BLaER1 treated with 17β-estradiol and CSF1 and Interleukin-3, amounts not matched to agents 10 nM and 100 nM (cell line): ENCODE data around the gene TFAM.
"Not testable (repeated sequence)": the region's sequence is repeated elsewhere in the genome, so short reads cannot be mapped to it uniquely, and the experiment has no call there.

Experiments
- H3K27ac ChIP-seq, 11 experiments: shearing (Covaris generic); formaldehyde crosslinking; 2 replicates each; pipeline ENCODE4 v1.8.1; 2022
- H3K27me3 ChIP-seq, 11 experiments: shearing (Covaris generic); formaldehyde crosslinking; 2 replicates each; pipeline ENCODE4 v1.8.1; 2022
- H3K36me3 ChIP-seq, 11 experiments: shearing (Covaris generic); formaldehyde crosslinking; 2 replicates each; pipeline ENCODE4 v1.8.1; 2022
- H3K4me1 ChIP-seq, 10 experiments: shearing (Covaris generic); formaldehyde crosslinking; 2 replicates each; pipeline ENCODE4 v1.8.1; 2022
- H3K4me2 ChIP-seq, 11 experiments: shearing (Covaris generic); formaldehyde crosslinking; 2 replicates each; pipeline ENCODE4 v1.8.1; 2022
- H3K4me3 ChIP-seq, 10 experiments: shearing (Covaris generic); formaldehyde crosslinking; 2 replicates each; pipeline ENCODE4 v1.8.1; 2022
- H3K9ac ChIP-seq, 11 experiments: shearing (Covaris generic); formaldehyde crosslinking; 2 replicates each; pipeline ENCODE4 v1.8.1; 2022
- H3K9me3 ChIP-seq, 11 experiments: shearing (Covaris generic); formaldehyde crosslinking; replicated peaks in 1 of 11; 2 replicates each; pipeline ENCODE4 v1.8.1; 2022
- H4K20me1 ChIP-seq, 11 experiments: shearing (Covaris generic); formaldehyde crosslinking; 2 replicates each; pipeline ENCODE4 v1.8.1; 2022
- Cebpa-rat ChIP-seq, 11 experiments: shearing (Covaris generic); IDR thresholded peaks; 2 replicates each; pipeline ENCODE4 v1.8.1; 2022

The TFAM gene

DNA sequence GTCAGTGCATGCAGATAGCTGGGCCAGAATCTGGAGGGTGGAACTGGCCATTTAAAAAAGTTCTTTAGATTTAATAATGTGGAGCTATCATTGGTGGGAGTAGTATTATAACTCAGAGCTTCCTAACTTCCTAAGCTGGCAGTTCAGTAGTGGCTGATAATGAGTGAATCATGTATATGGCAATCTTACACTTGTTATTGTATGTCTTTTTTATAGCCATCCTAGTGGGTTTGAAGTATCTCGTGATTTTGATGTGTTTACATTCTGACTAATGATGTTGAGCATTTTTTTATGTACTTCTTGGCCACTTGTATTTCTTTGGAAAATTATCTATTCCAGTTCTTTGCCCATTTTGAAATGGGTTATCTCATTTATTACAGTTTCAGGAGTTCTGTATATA lies 15.4 kb downstream of the TFAM start:
- Histone ChIP-seq H3K27me3 (no peaks in the 10 kb centered on the region), H3K36me3 (peaks cover 25 to 54% (median 39%) of the 10 kb centered on the region in 11 experiments), H4K20me1 (peaks cover 0 to 14% (median 0%) of the 10 kb centered on the region in 11 experiments; a peak in 5 of 22 replicates), H3K4me2 (no peak overlapping the region), H3K27ac (no peak overlapping the region), H3K9ac (no peak overlapping the region), H3K4me3 (no peak overlapping the region), H3K4me1 (no peaks in the 10 kb centered on the region), H3K9me3 (no peaks in the 10 kb centered on the region)
- no peak for TF ChIP-seq Cebpa-rat (IDR thresholded peaks at IDR 0.05)

- Histone ChIP-seq H3K4me3 (no peak overlapping the region), H3K4me1 (no peaks in the 10 kb centered on the region), H3K27me3 (no peaks in the 10 kb centered on the region), H3K9me3 (no peaks in the 10 kb centered on the region), H4K20me1 (no peaks in the 10 kb centered on the region), H3K4me2 (no peak overlapping the region), H3K36me3 (peaks cover 0 to 22% (median 8%) of the 10 kb centered on the region in 11 experiments; a peak in 10 of 22 replicates), H3K27ac (no peak overlapping the region), H3K9ac (no peak overlapping the region)
- TF ChIP-seq Cebpa-rat (IDR thresholded peaks at IDR 0.05), result no peak
Observed at GRCh38 chr10:58404001-58404400, 18.8 kb downstream of the TFAM start.

GRCh38 chr10:58409956-58410610 lies 24.9 kb downstream of the TFAM start:
- H3K36me3 ChIP-seq, result no peaks in the 10 kb centered on the region
- H3K27me3 ChIP-seq, result no peaks in the 10 kb centered on the region
- no peak overlapping the region for H3K9ac ChIP-seq
- no peak for TF ChIP-seq Cebpa-rat (IDR thresholded peaks at IDR 0.05)
- H3K4me3 ChIP-seq, result no peak overlapping the region
- H3K4me2 ChIP-seq, result no peak overlapping the region
- 0 out of 22 replicates have a peak, but pooled peaks cover 0 to 3% (median 0%) of the 10 kb centered on the region in 11 experiments for H3K9me3 ChIP-seq
- no peaks in the 10 kb centered on the region for H4K20me1 ChIP-seq
- no peak overlapping the region for H3K27ac ChIP-seq
- H3K4me1 ChIP-seq, result no peaks in the 10 kb centered on the region

DNA sequence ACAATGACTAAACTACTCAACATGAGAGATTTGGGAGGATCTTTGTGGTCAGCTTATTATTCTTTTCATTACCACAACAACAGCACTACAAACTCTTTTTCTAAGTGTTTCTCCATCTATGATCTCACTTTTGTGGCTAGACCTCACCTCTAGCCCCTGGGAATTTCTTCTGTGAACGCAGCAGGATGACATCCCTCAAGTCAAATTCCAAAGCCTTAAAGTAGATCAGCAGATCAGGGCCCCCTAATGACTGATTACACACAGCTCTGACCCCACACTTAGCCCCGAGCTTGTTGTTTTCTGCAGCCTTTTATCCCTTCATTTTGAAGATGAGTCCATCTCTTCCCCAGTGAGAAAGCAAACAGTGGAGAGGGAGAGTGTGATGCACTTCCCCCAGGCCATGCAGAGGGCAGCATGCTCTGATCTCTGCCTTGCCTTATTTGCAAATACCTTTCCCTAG lies 27.3 kb downstream of the TFAM start:
- Histone ChIP-seq H3K27me3 (no peaks in the 10 kb centered on the region), H3K4me1 (no peaks in the 10 kb centered on the region), H4K20me1 (no peaks in the 10 kb centered on the region), H3K27ac (no peak overlapping the region), H3K36me3 (no peaks in the 10 kb centered on the region), H3K4me3 (no peak overlapping the region), H3K9me3 (0 out of 22 replicates have a peak, but pooled peaks cover 0 to 3% (median 0%) of the 10 kb centered on the region in 11 experiments), H3K9ac (no peak overlapping the region), H3K4me2 (no peak overlapping the region)
- TF ChIP-seq Cebpa-rat (IDR thresholded peaks at IDR 0.05), result no peak

DNA sequence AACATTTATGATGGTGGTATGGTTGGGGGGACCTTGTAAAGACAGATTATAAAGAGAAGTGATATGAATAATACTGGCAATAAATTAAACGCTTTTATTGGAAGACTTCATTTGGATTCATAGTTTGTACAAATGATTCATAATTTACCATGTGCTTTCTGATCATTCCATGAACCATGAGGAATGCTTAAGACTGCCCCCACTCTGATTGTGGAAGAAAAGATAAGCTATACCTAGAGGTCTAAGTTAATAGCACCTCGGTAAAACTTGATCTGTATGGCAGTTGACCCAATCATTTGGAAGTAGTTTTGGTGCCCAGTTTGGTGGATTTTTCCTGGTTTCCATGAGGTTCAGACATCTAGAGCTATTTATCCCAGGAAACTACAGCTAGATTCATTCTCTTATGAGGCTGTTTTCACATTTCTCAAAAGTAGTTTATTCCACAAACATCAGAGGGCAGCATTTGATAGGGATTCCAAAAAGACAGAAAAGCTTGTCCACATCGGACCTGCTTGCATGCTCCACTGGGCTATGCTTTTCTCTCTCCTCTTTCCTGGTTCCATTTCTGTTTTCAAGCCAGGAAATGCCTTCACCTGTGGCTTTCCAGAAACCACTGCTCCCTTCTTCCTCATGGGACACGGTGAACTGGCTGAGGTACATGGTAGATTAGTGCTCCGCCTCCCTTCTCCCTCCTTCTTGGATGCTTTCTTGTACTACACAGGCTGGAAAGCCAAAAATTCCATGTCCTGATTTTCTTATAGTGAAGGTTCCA lies 29.2 kb downstream of the TFAM start:
- H3K4me3 ChIP-seq, result no peak overlapping the region

DNA sequence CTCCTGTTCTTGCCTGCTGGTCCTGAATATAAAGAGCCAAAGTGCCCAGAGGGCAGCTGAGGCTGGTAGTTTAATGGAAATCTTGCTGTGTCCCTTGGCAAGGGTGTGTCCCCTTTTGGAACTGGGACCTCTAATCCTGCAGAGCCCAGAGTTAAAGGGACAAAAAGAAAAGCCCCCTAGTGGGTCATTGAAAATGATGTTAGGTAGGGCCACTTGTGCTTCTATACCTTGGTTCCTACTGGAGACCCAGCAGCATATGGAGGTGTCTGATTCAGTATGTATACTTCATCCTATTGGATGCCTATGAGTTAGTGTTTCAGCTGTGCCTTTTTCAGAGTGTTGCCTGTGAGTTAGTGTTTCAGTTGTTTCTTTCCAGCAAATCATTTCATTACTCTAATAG lies 30.5 kb downstream of the TFAM start:
- H4K20me1 ChIP-seq, result no peaks in the 10 kb centered on the region
- TF ChIP-seq Cebpa-rat (IDR thresholded peaks at IDR 0.05), result no peak

More for the DNA sequence above, 29.2 kb downstream of the TFAM start:
- H3K4me1 ChIP-seq, result no peaks in the 10 kb centered on the region
- no peak overlapping the region for H3K27ac ChIP-seq
- no peaks in the 10 kb centered on the region for H4K20me1 ChIP-seq
- H3K9me3 ChIP-seq, result peaks cover 0 to 7% (median 0%) of the 10 kb centered on the region in 11 experiments; a peak in 4 of 22 replicates
- no peak overlapping the region for H3K9ac ChIP-seq
- H3K36me3 ChIP-seq, result no peaks in the 10 kb centered on the region
- H3K27me3 ChIP-seq, result no peaks in the 10 kb centered on the region
- H3K4me2 ChIP-seq, result no peak overlapping the region
- no peak for TF ChIP-seq Cebpa-rat (IDR thresholded peaks at IDR 0.05)

GRCh38 chr10:58417902-58418301 lies 32.7 kb downstream of the TFAM start:
- not testable (repeated sequence) for H3K9ac ChIP-seq, H3K27me3 ChIP-seq, H3K27ac ChIP-seq, H3K4me3 ChIP-seq, H4K20me1 ChIP-seq, H3K9me3 ChIP-seq, H3K4me2 ChIP-seq, H3K4me1 ChIP-seq, H3K36me3 ChIP-seq

More for the DNA sequence above, 30.5 kb downstream of the TFAM start:
- H3K9ac ChIP-seq, result no peak overlapping the region
- H3K27me3 ChIP-seq, result no peaks in the 10 kb centered on the region
- H3K4me2 ChIP-seq, result no peak overlapping the region
- H3K27ac ChIP-seq, result no peak overlapping the region
- no peaks in the 10 kb centered on the region for H3K36me3 ChIP-seq
- H3K4me3 ChIP-seq, result no peak overlapping the region
- no peaks in the 10 kb centered on the region for H3K4me1 ChIP-seq
- H3K9me3 ChIP-seq, result peaks cover 0 to 7% (median 0%) of the 10 kb centered on the region in 11 experiments; a peak in 4 of 22 replicates

DNA sequence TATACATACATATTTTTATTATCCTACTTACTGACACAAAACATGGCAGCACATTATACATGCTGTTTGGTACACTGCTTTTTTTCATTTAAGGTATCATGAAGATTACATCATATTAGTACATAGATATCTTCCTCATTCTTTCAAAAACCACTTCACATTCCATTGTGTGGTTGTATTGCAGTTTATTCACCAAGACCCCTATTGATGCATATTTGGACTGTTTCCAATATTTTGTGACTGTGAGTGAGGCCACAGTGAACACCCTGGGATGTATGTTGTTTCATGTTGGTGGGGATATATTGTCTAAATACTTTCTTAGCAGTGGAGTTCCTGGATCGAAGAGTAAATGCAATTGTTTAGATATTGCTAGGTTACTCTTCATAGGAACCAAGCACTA lies 39.0 kb downstream of the TFAM start:
- H3K27ac ChIP-seq, result no peak overlapping the region
- H3K27me3 ChIP-seq, result no peaks in the 10 kb centered on the region
- H3K4me1 ChIP-seq, result no peaks in the 10 kb centered on the region
- H4K20me1 ChIP-seq, result no peaks in the 10 kb centered on the region
- H3K4me2 ChIP-seq, result no peak overlapping the region
- peaks cover 11 to 40% (median 25%) of the 10 kb centered on the region in 11 experiments; a peak in 21 of 22 replicates for H3K9me3 ChIP-seq
- H3K36me3 ChIP-seq, result no peaks in the 10 kb centered on the region
- H3K9ac ChIP-seq, result no peak overlapping the region
- no peak for TF ChIP-seq Cebpa-rat (IDR thresholded peaks at IDR 0.05)
- no peak overlapping the region for H3K4me3 ChIP-seq

DNA sequence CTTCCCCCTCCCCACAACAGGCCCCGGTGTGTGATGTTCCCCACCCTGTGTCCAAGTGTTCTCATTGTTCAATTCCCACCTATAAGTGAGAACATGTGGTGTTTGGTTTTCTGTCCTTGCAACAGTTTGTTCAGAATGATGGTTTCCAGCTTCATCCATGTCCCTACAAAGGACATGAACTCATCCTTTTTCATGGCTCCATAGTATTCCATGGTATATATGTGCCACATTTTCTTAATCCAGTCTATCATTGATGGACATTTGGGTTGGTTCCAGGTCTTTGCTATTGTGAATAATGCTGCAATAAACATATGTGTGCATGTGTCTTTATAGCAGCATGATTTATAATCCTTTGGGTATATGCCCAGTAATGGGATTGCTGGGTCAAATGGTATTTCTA lies 43.2 kb downstream of the TFAM start:
- not testable (repeated sequence) for H3K27me3 ChIP-seq, H4K20me1 ChIP-seq, H3K9ac ChIP-seq, H3K27ac ChIP-seq, H3K36me3 ChIP-seq, H3K4me3 ChIP-seq, H3K4me1 ChIP-seq, H3K4me2 ChIP-seq
- peaks cover 9 to 37% (median 23%) of the 10 kb centered on the region in 11 experiments; a peak in 21 of 22 replicates for H3K9me3 ChIP-seq
